GM12865 (cell line): Measurements from ENCODE around the gene BTBD9.

Source experiments
- DNase-seq: peaks from one replicate; pipeline ENCODE4 v3.0.0; 2010; ENCODE audit warnings: low read depth
- H3K4me3 ChIP-seq: 2 replicates; pipeline ENCODE4 v1.5.1; 2011; ENCODE audit warnings: mild to moderate bottlenecking, low read depth, low read length, control low read depth
- TF ChIP-seq, protein P1 (sequence below): IDR thresholded peaks from 2 replicates; pipeline ENCODE4 v1.5.1; 2011; ENCODE audit warnings: low read length, control low read depth, low read depth, inconsistent platforms; ENCODE audit not compliant: insufficient read depth; ENCODE audit errors: missing control alignments

Gene BTBD9

GRCh38 chr6:38587766-38588362, 51.9 kb downstream of the BTBD9 start:
- DNase-seq: no peak
- TF ChIP-seq, protein P1, sequence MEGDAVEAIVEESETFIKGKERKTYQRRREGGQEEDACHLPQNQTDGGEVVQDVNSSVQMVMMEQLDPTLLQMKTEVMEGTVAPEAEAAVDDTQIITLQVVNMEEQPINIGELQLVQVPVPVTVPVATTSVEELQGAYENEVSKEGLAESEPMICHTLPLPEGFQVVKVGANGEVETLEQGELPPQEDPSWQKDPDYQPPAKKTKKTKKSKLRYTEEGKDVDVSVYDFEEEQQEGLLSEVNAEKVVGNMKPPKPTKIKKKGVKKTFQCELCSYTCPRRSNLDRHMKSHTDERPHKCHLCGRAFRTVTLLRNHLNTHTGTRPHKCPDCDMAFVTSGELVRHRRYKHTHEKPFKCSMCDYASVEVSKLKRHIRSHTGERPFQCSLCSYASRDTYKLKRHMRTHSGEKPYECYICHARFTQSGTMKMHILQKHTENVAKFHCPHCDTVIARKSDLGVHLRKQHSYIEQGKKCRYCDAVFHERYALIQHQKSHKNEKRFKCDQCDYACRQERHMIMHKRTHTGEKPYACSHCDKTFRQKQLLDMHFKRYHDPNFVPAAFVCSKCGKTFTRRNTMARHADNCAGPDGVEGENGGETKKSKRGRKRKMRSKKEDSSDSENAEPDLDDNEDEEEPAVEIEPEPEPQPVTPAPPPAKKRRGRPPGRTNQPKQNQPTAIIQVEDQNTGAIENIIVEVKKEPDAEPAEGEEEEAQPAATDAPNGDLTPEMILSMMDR: no peak
- no peak overlapping the region for H3K4me3 ChIP-seq

- DNase-seq: no peak
- TF ChIP-seq, protein P1: no peak
These were observed 52.7 kb downstream of the BTBD9 start for GRCh38 chr6:38586992-38587391.

GRCh38 chr6:38584731-38585130, 55.0 kb downstream of the BTBD9 start:
- TF ChIP-seq, protein P1: no peak
- no peak overlapping the region for H3K4me3 ChIP-seq
- DNase-seq: no peak

More at GRCh38 chr6:38586992-38587391, 52.7 kb downstream of the BTBD9 start:
- no peak overlapping the region for H3K4me3 ChIP-seq

DNA sequence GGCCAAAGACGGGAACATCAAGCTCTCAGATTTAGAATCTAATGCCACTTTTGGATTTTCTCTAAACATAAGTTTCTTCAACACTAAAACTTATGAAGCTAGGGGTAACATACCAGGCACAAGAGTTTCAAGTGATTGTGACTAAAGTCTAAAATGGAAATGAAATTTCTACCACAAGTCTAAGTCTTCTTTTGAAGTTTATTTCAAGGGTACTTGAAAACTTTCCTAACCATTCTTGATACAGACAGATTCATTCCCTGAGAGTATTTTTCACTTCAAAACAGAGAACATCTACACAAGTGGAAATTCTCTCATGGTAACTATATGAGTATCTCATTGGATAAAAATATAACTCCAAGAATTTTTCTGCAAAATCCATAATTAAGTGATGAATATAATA, 56.2 kb downstream of the BTBD9 start:
- TF ChIP-seq, protein P1: no peak
- no peak overlapping the region for H3K4me3 ChIP-seq
- no peak for DNase-seq

GRCh38 chr6:38580030-38580429, 59.7 kb downstream of the BTBD9 start:
- TF ChIP-seq, protein P1: no peak
- H3K4me3 ChIP-seq: no peak overlapping the region
- no peak for DNase-seq

GRCh38 chr6:38579010-38579628, 60.6 kb downstream of the BTBD9 start:
- no peak for DNase-seq
- H3K4me3 ChIP-seq: no peak overlapping the region
- TF ChIP-seq, protein P1: no peak

DNA sequence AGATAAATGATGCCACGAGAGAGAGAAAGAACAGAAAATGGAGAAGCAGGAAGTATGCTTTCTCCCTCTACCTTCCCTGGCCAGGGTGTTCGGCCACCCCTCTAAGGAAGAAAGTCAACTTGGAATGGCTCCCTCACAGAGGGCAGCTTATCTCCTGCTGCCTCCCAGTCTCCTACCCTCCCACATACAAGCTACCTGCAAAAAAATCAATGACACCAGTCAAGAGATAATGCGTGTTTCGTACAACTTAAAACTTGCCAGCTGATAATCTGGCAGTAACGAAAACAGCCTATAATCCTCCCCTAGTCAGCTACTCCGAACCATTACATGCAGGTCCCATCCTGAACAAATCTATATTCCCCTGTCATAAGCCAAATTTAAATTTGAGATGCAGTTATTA, 61.7 kb downstream of the BTBD9 start:
- no peak for DNase-seq
- H3K4me3 ChIP-seq: no peak overlapping the region
- TF ChIP-seq, protein P1: no peak
